ENCODE measurements around the gene KCNH1. TPM values are rescaled to one million over a fixed set of nuclear protein-coding genes. Genes with fewer than 3 reads are reported as not detected.

KCNH1 gene
- total RNA-seq, 5 donors from 2014 or later (not counting 1 experiment from before 2014, with no cell fraction given), result not detected

DNA sequence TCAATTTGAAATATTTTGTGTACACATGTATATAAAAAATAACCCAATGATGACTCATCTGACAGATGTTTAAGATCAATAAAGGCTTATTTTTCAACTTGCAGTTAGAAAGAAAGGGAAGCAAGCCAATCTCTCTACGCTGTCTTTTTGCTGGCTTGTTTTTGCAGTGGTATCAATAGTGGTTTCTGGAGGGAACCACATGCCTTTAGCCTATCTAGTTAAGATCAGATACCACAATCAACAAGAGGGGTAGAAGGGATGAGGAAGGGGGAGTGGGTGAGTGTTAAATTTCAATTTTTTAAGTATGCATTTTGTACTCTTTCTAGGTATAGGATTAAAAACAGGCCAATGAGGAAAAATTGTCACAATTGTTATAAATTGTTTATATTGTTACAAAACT, 276.2 kb downstream of the KCNH1 start:
- no peak for ATAC-seq (replicated peaks in 1 of 4)
- no peak overlapping the region for H3K27ac Mint-ChIP-seq

DNA sequence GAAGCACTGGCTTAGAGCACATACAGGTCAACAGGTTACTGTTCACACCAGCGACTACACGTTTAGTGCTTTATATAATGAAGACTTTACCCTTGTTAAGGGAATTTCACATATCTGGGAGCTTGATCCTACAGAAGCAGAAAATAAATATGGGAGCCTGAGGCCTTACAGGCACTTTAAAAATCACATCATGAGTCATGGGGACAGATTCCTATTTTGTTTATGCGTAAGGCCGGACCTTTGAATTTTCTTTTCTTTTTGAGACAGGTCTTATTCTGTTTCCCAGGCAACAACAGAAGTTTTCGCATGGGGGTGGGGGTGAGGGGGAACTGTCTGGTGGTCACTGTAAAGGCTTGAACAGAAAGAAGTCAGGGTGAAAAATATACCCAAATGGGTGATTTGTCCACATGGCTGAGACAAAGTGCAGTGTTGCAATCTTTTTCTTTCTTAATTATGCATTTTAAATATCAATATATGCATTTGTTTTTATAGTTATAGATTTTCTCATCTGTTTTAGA, 276.7 kb downstream of the KCNH1 start:
- Histone ChIP-seq H3K4me1 (ENCODE audit: control insufficient read depth in 1 of 2, extremely low read depth in 1 of 2, insufficient read depth in 2 of 2, low read length in 2 of 2) (no peaks in the 10 kb centered on the region), H3K36me3 (ENCODE audit: control insufficient read depth in 2 of 2, extremely low read depth in 1 of 2, insufficient read depth in 1 of 2, low read length in 1 of 2) (no peaks in the 10 kb centered on the region), H3K4me3 (ENCODE audit: control insufficient read depth in 1 of 2, extremely low read depth in 1 of 2, low read length in 1 of 2) (no peak overlapping the region), H3K9me3 (no peaks in the 10 kb centered on the region), H3K27ac (ENCODE audit: low read length) (no peak overlapping the region), H3K27me3 (replicated peaks in 1 of 2; ENCODE audit: control insufficient read depth in 2 of 2, extremely low read depth in 1 of 2, insufficient read depth in 2 of 2, low read length in 1 of 2) (peaks cover 0 to 2% of the 10 kb centered on the region in 2 experiments)
- DNase-seq, result no peak
- ChIA-PET POLR2A (no interaction called here), CTCF (interaction anchor here in 1 of 2 donors (0.7 kb wide), 1 partner anchor 713 kb away, joined by 3 read pairs; no protein-coding TSS in a partner anchor)
- Mint-ChIP-seq H3K27ac (no peak overlapping the region), H3K27me3 (no peaks in the 10 kb centered on the region), H3K4me3 (no peak overlapping the region), H3K4me1 (no peaks in the 10 kb centered on the region), H3K9me3 (no peaks in the 10 kb centered on the region), H3K36me3 (no peaks in the 10 kb centered on the region)
- ATAC-seq (replicated peaks in 1 of 4), result no peak
- WGBS (ENCODE audit: insufficient coverage), result 90% methylated on average over 4 of the region's 5 CpGs

More for the DNA sequence above, 276.2 kb downstream of the KCNH1 start:
- ChIA-PET CTCF (no interaction called here), POLR2A (no interaction called here)
- Mint-ChIP-seq H3K9me3 (no peaks in the 10 kb centered on the region), H3K4me3 (no peak overlapping the region), H3K36me3 (no peaks in the 10 kb centered on the region), H3K4me1 (no peaks in the 10 kb centered on the region), H3K27me3 (no peaks in the 10 kb centered on the region)
- H3K4me1 ChIP-seq (ENCODE audit: control insufficient read depth in 1 of 2, extremely low read depth in 1 of 2, insufficient read depth in 2 of 2, low read length in 2 of 2), result no peaks in the 10 kb centered on the region
- DNase-seq, result no peak
- WGBS (ENCODE audit: insufficient coverage), result no CpG with 5 or more reads among the region's 1 CpG
- no peak overlapping the region for H3K4me3 ChIP-seq (ENCODE audit: control insufficient read depth in 1 of 2, extremely low read depth in 1 of 2, low read length in 1 of 2)
- no peak overlapping the region for H3K27ac ChIP-seq (ENCODE audit: low read length)
- no peaks in the 10 kb centered on the region for H3K36me3 ChIP-seq (ENCODE audit: control insufficient read depth in 2 of 2, extremely low read depth in 1 of 2, insufficient read depth in 1 of 2, low read length in 1 of 2)
- peaks cover 0 to 2% of the 10 kb centered on the region in 2 experiments for H3K27me3 ChIP-seq (replicated peaks in 1 of 2; ENCODE audit: control insufficient read depth in 2 of 2, extremely low read depth in 1 of 2, insufficient read depth in 2 of 2, low read length in 1 of 2)
- H3K9me3 ChIP-seq, result no peaks in the 10 kb centered on the region

DNA sequence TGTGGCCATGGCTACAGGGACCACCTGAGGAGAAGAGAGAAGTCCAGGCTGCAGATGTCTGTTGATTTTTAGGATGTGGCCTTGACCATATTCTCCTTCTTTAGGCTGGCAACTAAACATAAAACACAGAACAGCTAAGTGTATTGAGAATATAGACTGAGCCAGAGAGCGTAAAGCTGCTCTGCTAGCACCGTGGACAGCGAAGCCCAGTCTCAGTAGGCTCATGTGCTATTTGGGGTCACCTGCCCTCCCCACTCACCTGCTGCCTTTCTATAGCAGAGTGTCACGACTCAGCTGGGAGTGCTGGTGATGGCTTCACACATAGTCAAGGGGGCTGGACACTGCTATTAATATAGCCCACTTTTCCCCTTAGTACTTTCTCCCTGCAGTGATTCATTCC, 278.5 kb downstream of the KCNH1 start:
- WGBS (ENCODE audit: insufficient coverage), result 0% methylated on average over 1 of the region's 4 CpGs
- Mint-ChIP-seq H3K27me3 (no peaks in the 10 kb centered on the region), H3K4me1 (no peaks in the 10 kb centered on the region), H3K4me3 (no peak overlapping the region), H3K9me3 (no peaks in the 10 kb centered on the region), H3K36me3 (no peaks in the 10 kb centered on the region), H3K27ac (no peak overlapping the region)
- CTCF ChIA-PET, result no interaction called here
- no peak overlapping the region for H3K4me3 ChIP-seq (ENCODE audit: control insufficient read depth in 1 of 2, extremely low read depth in 1 of 2, low read length in 1 of 2)
- H3K27me3 ChIP-seq (replicated peaks in 1 of 2; ENCODE audit: control insufficient read depth in 2 of 2, extremely low read depth in 1 of 2, insufficient read depth in 2 of 2, low read length in 1 of 2), result no peaks in the 10 kb centered on the region
- no peaks in the 10 kb centered on the region for H3K9me3 ChIP-seq
- ATAC-seq (replicated peaks in 1 of 4) (no peak), DNase-seq (no peak)
- H3K27ac ChIP-seq (ENCODE audit: low read length), result no peak overlapping the region
- H3K36me3 ChIP-seq (ENCODE audit: control insufficient read depth in 2 of 2, extremely low read depth in 1 of 2, insufficient read depth in 1 of 2, low read length in 1 of 2), result no peaks in the 10 kb centered on the region
- no peaks in the 10 kb centered on the region for H3K4me1 ChIP-seq (ENCODE audit: control insufficient read depth in 1 of 2, extremely low read depth in 1 of 2, insufficient read depth in 2 of 2, low read length in 2 of 2)
- POLR2A ChIA-PET, result no interaction called here

DNA sequence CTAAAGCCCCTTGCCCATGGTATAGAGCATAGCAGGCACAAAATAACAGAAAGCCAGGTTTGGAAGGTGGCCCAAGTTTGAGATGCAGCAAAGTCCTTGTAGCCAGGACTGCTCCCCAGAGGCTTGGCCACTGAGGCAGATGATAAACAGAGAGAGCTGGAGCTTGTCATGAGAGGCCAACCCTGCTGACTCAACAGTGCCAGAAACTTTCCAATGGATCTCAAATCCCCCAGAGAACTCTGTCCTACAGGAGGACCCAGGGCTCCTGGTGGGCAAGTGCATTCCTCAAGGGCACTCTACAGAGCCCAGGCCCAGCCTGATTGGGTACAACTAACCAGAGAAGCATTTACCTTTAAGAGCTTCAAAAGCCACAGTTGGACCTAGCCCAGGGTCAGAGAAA, 280.7 kb downstream of the KCNH1 start:
- no peak overlapping the region for H3K27ac Mint-ChIP-seq
- H3K9me3 ChIP-seq, result no peaks in the 10 kb centered on the region
- H3K27ac ChIP-seq (ENCODE audit: low read length), result no peak overlapping the region
- H3K4me3 ChIP-seq (ENCODE audit: control insufficient read depth in 1 of 2, extremely low read depth in 1 of 2, low read length in 1 of 2), result no peak overlapping the region
- H3K9me3 Mint-ChIP-seq, result no peaks in the 10 kb centered on the region
- no peak overlapping the region for H3K4me3 Mint-ChIP-seq
- no peaks in the 10 kb centered on the region for H3K36me3 ChIP-seq (ENCODE audit: control insufficient read depth in 2 of 2, extremely low read depth in 1 of 2, insufficient read depth in 1 of 2, low read length in 1 of 2)
- ChIA-PET POLR2A (no interaction called here), CTCF (no interaction called here)
- H3K36me3 Mint-ChIP-seq, result no peaks in the 10 kb centered on the region
- ATAC-seq (replicated peaks in 1 of 4) (no peak), DNase-seq (no peak)
- no peaks in the 10 kb centered on the region for H3K27me3 ChIP-seq (replicated peaks in 1 of 2; ENCODE audit: control insufficient read depth in 2 of 2, extremely low read depth in 1 of 2, insufficient read depth in 2 of 2, low read length in 1 of 2)
- H3K27me3 Mint-ChIP-seq, result no peaks in the 10 kb centered on the region
- no peaks in the 10 kb centered on the region for H3K4me1 Mint-ChIP-seq
- no peaks in the 10 kb centered on the region for H3K4me1 ChIP-seq (ENCODE audit: control insufficient read depth in 1 of 2, extremely low read depth in 1 of 2, insufficient read depth in 2 of 2, low read length in 2 of 2)

DNA sequence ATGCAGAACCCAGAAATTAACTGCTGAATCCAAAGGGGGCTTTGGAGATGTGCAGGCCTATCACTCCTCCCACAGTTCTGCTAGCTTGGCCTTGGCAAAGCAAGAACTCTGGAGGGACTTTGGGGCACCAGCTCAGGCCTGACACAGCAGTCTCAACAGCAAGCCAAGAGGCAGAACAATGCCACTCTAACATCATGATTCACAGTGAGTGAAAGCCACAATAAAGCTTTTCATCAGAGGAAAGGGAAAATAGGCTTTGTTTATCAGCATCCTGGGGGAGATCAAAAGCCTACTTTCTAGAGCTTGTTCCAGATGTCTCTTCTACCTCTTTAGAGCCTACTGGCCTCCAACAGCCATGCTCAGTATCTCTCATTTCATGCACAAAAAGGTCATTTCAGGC, 283.4 kb downstream of the KCNH1 start:
- Mint-ChIP-seq H3K27me3 (no peaks in the 10 kb centered on the region), H3K4me1 (no peaks in the 10 kb centered on the region), H3K9me3 (no peaks in the 10 kb centered on the region), H3K4me3 (no peak overlapping the region), H3K36me3 (no peaks in the 10 kb centered on the region), H3K27ac (no peak overlapping the region)
- Histone ChIP-seq H3K36me3 (ENCODE audit: control insufficient read depth in 2 of 2, extremely low read depth in 1 of 2, insufficient read depth in 1 of 2, low read length in 1 of 2) (no peaks in the 10 kb centered on the region), H3K27me3 (replicated peaks in 1 of 2; ENCODE audit: control insufficient read depth in 2 of 2, extremely low read depth in 1 of 2, insufficient read depth in 2 of 2, low read length in 1 of 2) (no peaks in the 10 kb centered on the region), H3K27ac (ENCODE audit: low read length) (no peak overlapping the region), H3K4me1 (ENCODE audit: control insufficient read depth in 1 of 2, extremely low read depth in 1 of 2, insufficient read depth in 2 of 2, low read length in 2 of 2) (no peaks in the 10 kb centered on the region), H3K9me3 (no peaks in the 10 kb centered on the region), H3K4me3 (ENCODE audit: control insufficient read depth in 1 of 2, extremely low read depth in 1 of 2, low read length in 1 of 2) (no peak overlapping the region)
- no peak for DNase-seq
- ChIA-PET CTCF (no interaction called here), POLR2A (interaction anchor here in 1 of 2 donors (0.8 kb wide), 1 partner anchor 13 kb away, joined by 6 read pairs; no protein-coding TSS in a partner anchor)
- ATAC-seq (replicated peaks in 1 of 4), result no peak

DNA sequence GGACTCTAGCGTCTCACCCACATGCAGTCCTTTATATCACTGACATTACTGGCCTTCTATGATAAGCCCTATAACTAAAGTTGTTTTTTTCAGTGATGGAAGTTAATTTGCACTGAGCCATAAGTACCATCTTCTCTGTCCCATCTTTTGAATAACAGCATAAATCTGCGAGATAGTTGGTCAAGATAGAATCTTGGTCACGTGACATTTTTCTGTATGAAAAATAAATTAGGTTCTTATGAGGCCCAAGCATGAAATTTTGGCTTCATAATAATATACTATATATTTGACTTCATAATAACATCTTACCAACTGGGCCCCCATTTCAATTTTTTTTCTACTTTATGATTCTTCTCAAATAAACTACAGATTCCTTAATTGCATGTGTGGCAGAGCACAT, 285.5 kb downstream of the KCNH1 start:
- H3K27ac Mint-ChIP-seq, result no peak overlapping the region
- POLR2A ChIA-PET, result no interaction called here

More for the DNA sequence above, 285.5 kb downstream of the KCNH1 start:
- no peaks in the 10 kb centered on the region for H3K27me3 Mint-ChIP-seq
- Histone ChIP-seq H3K27ac (ENCODE audit: low read length) (no peak overlapping the region), H3K27me3 (replicated peaks in 1 of 2; ENCODE audit: control insufficient read depth in 2 of 2, extremely low read depth in 1 of 2, insufficient read depth in 2 of 2, low read length in 1 of 2) (no peaks in the 10 kb centered on the region), H3K4me1 (ENCODE audit: control insufficient read depth in 1 of 2, extremely low read depth in 1 of 2, insufficient read depth in 2 of 2, low read length in 2 of 2) (no peaks in the 10 kb centered on the region), H3K4me3 (ENCODE audit: control insufficient read depth in 1 of 2, extremely low read depth in 1 of 2, low read length in 1 of 2) (no peak overlapping the region), H3K9me3 (no peaks in the 10 kb centered on the region), H3K36me3 (ENCODE audit: control insufficient read depth in 2 of 2, extremely low read depth in 1 of 2, insufficient read depth in 1 of 2, low read length in 1 of 2) (no peaks in the 10 kb centered on the region)
- no peak overlapping the region for H3K4me3 Mint-ChIP-seq
- no CpG with 5 or more reads among the region's 3 CpGs for WGBS (ENCODE audit: insufficient coverage)
- no peak for DNase-seq
- H3K4me1 Mint-ChIP-seq, result no peaks in the 10 kb centered on the region
- peaks cover 0 to 2% (median 0%) of the 10 kb centered on the region in 3 donors for H3K9me3 Mint-ChIP-seq
- CTCF ChIA-PET, result no interaction called here
- ATAC-seq (replicated peaks in 1 of 4), result no peak
- no peaks in the 10 kb centered on the region for H3K36me3 Mint-ChIP-seq
